Measurements from ENCODE around the gene OR4A15. TPM values are rescaled to one million over a fixed set of nuclear protein-coding genes. Genes with fewer than 3 reads are reported as not detected.

OR4A15 gene
- total and polyA plus RNA-seq, 2 experiments from 2014 or later = not detected

DNA sequence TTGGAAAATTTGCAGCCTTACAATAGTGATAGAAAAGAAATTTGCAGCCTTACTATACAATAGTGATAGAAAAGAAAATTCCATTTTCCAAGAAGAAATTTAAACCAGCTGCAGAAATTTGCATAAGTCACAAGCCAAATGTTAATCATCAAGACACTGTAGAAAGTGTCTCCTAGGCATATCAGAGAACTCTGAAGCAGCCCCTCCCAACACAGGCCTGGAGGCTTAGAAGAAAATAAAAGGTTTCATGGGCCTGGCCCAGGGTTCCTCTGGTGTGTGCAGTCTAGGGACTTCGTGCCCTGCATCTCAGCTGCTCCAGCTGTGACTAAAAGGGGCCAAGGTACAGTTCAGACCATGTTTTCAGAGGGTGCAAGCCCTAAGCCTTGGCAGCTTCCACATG, 18.7 kb upstream of the OR4A15 start:
- no peak overlapping the region for H3K27ac ChIP-seq
- 11% methylated on average over 1 of the region's 1 CpG for WGBS (ENCODE audit: low lambda C conversion rate, missing lambda C conversion rate)
- no peaks in the 10 kb centered on the region for H4K20me1 ChIP-seq (ENCODE audit: insufficient read depth, poor library complexity, severe bottlenecking)
- H3K4me2 ChIP-seq = no peak overlapping the region
- no peaks in the 10 kb centered on the region for H3K79me2 ChIP-seq
- TF ChIP-seq EZH2phosphoT487 (IDR thresholded peaks at IDR 0.05; ENCODE audit: low read depth, severe bottlenecking, unreplicated experiment) = no peak
- TF ChIP-seq EZH2 (IDR thresholded peaks at IDR 0.05; ENCODE audit: borderline replicate concordance) = no peak
- no peaks in the 10 kb centered on the region for H3K36me3 ChIP-seq (replicated peaks; ENCODE audit: insufficient read depth, low read depth)
- no peaks in the 10 kb centered on the region for H3K9me2 ChIP-seq (replicated peaks; ENCODE audit: insufficient read depth)
- no peaks in the 10 kb centered on the region for H3K27me3 ChIP-seq
- H3K4me1 ChIP-seq (ENCODE audit: insufficient read depth) = no peaks in the 10 kb centered on the region
- no peak overlapping the region for H2AFZ ChIP-seq
- no peak overlapping the region for H3K4me3 ChIP-seq
- no peaks in the 10 kb centered on the region for H3K9me3 ChIP-seq (ENCODE audit: low read depth)
- DNase-seq (ENCODE audit: low spot score) = no peak

GRCh38 chr11:55357560-55358184, 10.1 kb upstream of the OR4A15 start:
- no peaks in the 10 kb centered on the region for H3K79me2 ChIP-seq
- DNase-seq (ENCODE audit: low spot score) = no peak

DNA sequence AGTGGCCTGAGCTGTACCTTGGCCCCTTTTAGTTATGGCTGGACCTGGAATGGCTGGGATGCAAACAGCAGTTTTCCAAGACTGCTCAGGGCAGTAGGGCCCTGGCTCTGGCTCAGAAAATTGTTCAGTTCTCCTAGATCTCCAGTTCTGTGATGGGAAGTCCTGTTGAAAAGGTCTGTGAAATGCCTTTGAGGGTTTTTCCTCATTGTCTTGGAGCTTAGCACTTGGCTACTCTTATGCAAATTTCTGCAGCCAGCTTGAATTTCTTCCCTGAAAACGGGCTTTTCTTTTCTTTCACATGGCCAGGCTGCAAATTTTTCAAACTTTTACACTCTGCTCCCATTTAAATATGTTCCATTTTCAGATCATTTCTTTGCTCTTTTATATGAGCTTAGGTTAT, 33.2 kb downstream of the OR4A15 start:
- Histone ChIP-seq H3K79me2 (no peaks in the 10 kb centered on the region), H3K27ac (no peak overlapping the region), H3K27me3 (no peaks in the 10 kb centered on the region), H4K20me1 (ENCODE audit: insufficient read depth, poor library complexity, severe bottlenecking) (no peaks in the 10 kb centered on the region), H3K9me3 (ENCODE audit: low read depth) (no peaks in the 10 kb centered on the region), H3K36me3 (replicated peaks; ENCODE audit: insufficient read depth, low read depth) (no peaks in the 10 kb centered on the region), H2AFZ (no peak overlapping the region), H3K4me3 (no peak overlapping the region), H3K4me2 (no peak overlapping the region), H3K4me1 (ENCODE audit: insufficient read depth) (no peaks in the 10 kb centered on the region), H3K9me2 (replicated peaks; ENCODE audit: insufficient read depth) (no peaks in the 10 kb centered on the region)
- 21% methylated on average over 1 of the region's 1 CpG for WGBS (ENCODE audit: low lambda C conversion rate, missing lambda C conversion rate)
- TF ChIP-seq EZH2phosphoT487 (IDR thresholded peaks at IDR 0.05; ENCODE audit: low read depth, severe bottlenecking, unreplicated experiment) (no peak), EZH2 (IDR thresholded peaks at IDR 0.05; ENCODE audit: borderline replicate concordance) (no peak)
- TF ChIP-seq, protein P1, sequence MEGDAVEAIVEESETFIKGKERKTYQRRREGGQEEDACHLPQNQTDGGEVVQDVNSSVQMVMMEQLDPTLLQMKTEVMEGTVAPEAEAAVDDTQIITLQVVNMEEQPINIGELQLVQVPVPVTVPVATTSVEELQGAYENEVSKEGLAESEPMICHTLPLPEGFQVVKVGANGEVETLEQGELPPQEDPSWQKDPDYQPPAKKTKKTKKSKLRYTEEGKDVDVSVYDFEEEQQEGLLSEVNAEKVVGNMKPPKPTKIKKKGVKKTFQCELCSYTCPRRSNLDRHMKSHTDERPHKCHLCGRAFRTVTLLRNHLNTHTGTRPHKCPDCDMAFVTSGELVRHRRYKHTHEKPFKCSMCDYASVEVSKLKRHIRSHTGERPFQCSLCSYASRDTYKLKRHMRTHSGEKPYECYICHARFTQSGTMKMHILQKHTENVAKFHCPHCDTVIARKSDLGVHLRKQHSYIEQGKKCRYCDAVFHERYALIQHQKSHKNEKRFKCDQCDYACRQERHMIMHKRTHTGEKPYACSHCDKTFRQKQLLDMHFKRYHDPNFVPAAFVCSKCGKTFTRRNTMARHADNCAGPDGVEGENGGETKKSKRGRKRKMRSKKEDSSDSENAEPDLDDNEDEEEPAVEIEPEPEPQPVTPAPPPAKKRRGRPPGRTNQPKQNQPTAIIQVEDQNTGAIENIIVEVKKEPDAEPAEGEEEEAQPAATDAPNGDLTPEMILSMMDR (IDR thresholded peaks at IDR 0.05; ENCODE audit: poor library complexity) = no peak
- DNase-seq (ENCODE audit: low spot score) = no peak

More at GRCh38 chr11:55357560-55358184, 10.1 kb upstream of the OR4A15 start:
- Histone ChIP-seq H2AFZ (no peak overlapping the region), H3K4me3 (no peak overlapping the region), H3K27me3 (no peaks in the 10 kb centered on the region), H3K4me1 (ENCODE audit: insufficient read depth) (no peaks in the 10 kb centered on the region), H3K4me2 (no peak overlapping the region), H3K27ac (no peak overlapping the region), H4K20me1 (ENCODE audit: insufficient read depth, poor library complexity, severe bottlenecking) (no peaks in the 10 kb centered on the region), H3K9me2 (replicated peaks; ENCODE audit: insufficient read depth) (no peaks in the 10 kb centered on the region), H3K9me3 (ENCODE audit: low read depth) (no peaks in the 10 kb centered on the region), H3K36me3 (replicated peaks; ENCODE audit: insufficient read depth, low read depth) (no peaks in the 10 kb centered on the region)
- 19% methylated on average over 1 of the region's 1 CpG for WGBS (ENCODE audit: low lambda C conversion rate, missing lambda C conversion rate)
- TF ChIP-seq, protein P1 (IDR thresholded peaks at IDR 0.05; ENCODE audit: poor library complexity) = no peak
- TF ChIP-seq EZH2 (IDR thresholded peaks at IDR 0.05; ENCODE audit: borderline replicate concordance) (no peak), EZH2phosphoT487 (IDR thresholded peaks at IDR 0.05; ENCODE audit: low read depth, severe bottlenecking, unreplicated experiment) (no peak)

Small RNA genes lying within 50 kb of the gene (small RNA-seq; reads per million reads assigned to genes)
- not detected for gene OR4X7P

Other genes starting within 250 kb of the OR4A15 start
- gene TRIM48, start 105.8 kb upstream of the OR4A15 start, total RNA-seq = not detected in 2 replicates
- not detected in 2 replicates for gene TRIM48, start 105.8 kb upstream of the OR4A15 start, polyA plus RNA-seq
- gene OR4A16, start 24.8 kb upstream of the OR4A15 start, total RNA-seq = not detected in 2 replicates
- not detected in 2 replicates for gene OR4A16, start 24.8 kb upstream of the OR4A15 start, polyA plus RNA-seq
- gene OR4C15, start 186.5 kb downstream of the OR4A15 start, total RNA-seq = not detected in 2 replicates
- not detected in 2 replicates for gene OR4C15, start 186.5 kb downstream of the OR4A15 start, polyA plus RNA-seq
- gene OR4C16, start 204.2 kb downstream of the OR4A15 start, total RNA-seq = not detected in 2 replicates
- gene OR4C16, start 204.2 kb downstream of the OR4A15 start, polyA plus RNA-seq = not detected in 2 replicates
- gene OR4C11, start 239.7 kb downstream of the OR4A15 start, total RNA-seq = not detected in 2 replicates
- not detected in 2 replicates for gene OR4C11, start 239.7 kb downstream of the OR4A15 start, polyA plus RNA-seq